ENCODE results near the gene PRKAR1B. TPM values are rescaled to one million over a fixed set of nuclear protein-coding genes. Genes with fewer than 3 reads are reported as not detected.

Gene PRKAR1B
- total and polyA plus RNA-seq, 10 of the 15 experiments (the other 5 are each of a cell fraction or from before 2014, with no cell fraction given), result 1.4 to 45.6 (median 19.3) TPM

DNA sequence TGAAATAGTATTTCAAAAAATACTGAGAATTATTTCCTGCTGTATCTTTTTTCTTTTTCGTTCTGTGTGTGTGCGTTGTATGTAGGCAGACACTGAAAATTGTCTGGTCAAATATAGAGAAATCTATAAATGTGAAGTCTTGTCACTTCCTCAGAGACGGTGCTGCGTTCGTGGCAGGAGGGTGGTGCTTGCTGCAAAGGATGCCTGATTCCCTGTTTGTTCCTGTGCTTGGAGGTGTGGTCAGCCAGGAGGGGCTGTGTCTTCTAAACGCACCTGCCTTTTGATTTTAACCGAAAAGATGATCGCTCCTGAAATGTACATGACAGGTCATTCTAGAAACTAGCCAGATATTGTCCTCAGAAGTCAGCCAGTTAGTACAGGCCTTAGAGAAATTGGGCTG, 32.5 kb upstream of the PRKAR1B start:
- H3K79me2 ChIP-seq (ENCODE audit: control insufficient read depth, insufficient read depth, low read length), result no peaks in the 10 kb centered on the region
- ChIA-PET POLR2A (interaction anchor here (0.6 kb wide), 1 partner anchor 245 kb away, joined by 3 read pairs; no protein-coding TSS in a partner anchor), RAD21 (ENCODE audit: unreplicated experiment) (no interaction called here), CTCF (no interaction called here), SMC1A (ENCODE audit: uncharacterized antibody, unreplicated experiment) (no interaction called here)
- TF ChIP-seq ASH2L (IDR thresholded peaks at IDR 0.05; ENCODE audit: borderline replicate concordance, low read depth) (no peak), CEBPB (IDR thresholded peaks at IDR 0.05; ENCODE audit: borderline replicate concordance in 1 of 2, low read depth in 2 of 2, low read length in 2 of 2) (no peak), ZNF207 (IDR thresholded peaks at IDR 0.05; ENCODE audit: borderline replicate concordance) (no peak), IRF4 (IDR thresholded peaks at IDR 0.05; ENCODE audit: low read depth, low read length) (no peak), MEF2B (IDR thresholded peaks at IDR 0.05; ENCODE audit: partially characterized antibody, poor library complexity, severe bottlenecking) (no peak), ZNF217 (IDR thresholded peaks at IDR 0.05) (no peak), NR2C1 (IDR thresholded peaks at IDR 0.05) (no peak), FOXK2 (IDR thresholded peaks at IDR 0.05) (no peak), CBX5 (IDR thresholded peaks at IDR 0.05; ENCODE audit: low read depth) (no peak), HDAC6 (IDR thresholded peaks at IDR 0.05; ENCODE audit: unreplicated experiment) (no peak), NRF1 (conservative IDR thresholded peaks at IDR 0.05; ENCODE audit: low read depth, low read length) (no peak), POU2F2 (IDR thresholded peaks at IDR 0.05; ENCODE audit: borderline replicate concordance, low read depth, low read length) (no peak), ZNF622 (IDR thresholded peaks at IDR 0.05) (no peak), PAX5 (IDR thresholded peaks at IDR 0.05; ENCODE audit: borderline replicate concordance, low read depth, low read length) (no peak), HDAC2 (IDR thresholded peaks at IDR 0.05) (no peak)
- TF ChIP-seq, protein P1, sequence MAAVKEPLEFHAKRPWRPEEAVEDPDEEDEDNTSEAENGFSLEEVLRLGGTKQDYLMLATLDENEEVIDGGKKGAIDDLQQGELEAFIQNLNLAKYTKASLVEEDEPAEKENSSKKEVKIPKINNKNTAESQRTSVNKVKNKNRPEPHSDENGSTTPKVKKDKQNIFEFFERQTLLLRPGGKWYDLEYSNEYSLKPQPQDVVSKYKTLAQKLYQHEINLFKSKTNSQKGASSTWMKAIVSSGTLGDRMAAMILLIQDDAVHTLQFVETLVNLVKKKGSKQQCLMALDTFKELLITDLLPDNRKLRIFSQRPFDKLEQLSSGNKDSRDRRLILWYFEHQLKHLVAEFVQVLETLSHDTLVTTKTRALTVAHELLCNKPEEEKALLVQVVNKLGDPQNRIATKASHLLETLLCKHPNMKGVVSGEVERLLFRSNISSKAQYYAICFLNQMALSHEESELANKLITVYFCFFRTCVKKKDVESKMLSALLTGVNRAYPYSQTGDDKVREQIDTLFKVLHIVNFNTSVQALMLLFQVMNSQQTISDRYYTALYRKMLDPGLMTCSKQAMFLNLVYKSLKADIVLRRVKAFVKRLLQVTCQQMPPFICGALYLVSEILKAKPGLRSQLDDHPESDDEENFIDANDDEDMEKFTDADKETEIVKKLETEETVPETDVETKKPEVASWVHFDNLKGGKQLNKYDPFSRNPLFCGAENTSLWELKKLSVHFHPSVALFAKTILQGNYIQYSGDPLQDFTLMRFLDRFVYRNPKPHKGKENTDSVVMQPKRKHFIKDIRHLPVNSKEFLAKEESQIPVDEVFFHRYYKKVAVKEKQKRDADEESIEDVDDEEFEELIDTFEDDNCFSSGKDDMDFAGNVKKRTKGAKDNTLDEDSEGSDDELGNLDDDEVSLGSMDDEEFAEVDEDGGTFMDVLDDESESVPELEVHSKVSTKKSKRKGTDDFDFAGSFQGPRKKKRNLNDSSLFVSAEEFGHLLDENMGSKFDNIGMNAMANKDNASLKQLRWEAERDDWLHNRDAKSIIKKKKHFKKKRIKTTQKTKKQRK (IDR thresholded peaks at IDR 0.05; ENCODE audit: low read depth, low read length), result no peak
- TF ChIP-seq, protein P2, sequence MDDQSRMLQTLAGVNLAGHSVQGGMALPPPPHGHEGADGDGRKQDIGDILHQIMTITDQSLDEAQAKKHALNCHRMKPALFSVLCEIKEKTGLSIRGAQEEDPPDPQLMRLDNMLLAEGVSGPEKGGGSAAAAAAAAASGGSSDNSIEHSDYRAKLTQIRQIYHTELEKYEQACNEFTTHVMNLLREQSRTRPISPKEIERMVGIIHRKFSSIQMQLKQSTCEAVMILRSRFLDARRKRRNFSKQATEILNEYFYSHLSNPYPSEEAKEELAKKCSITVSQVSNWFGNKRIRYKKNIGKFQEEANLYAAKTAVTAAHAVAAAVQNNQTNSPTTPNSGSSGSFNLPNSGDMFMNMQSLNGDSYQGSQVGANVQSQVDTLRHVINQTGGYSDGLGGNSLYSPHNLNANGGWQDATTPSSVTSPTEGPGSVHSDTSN (IDR thresholded peaks at IDR 0.05; ENCODE audit: insufficient replicate concordance, low read depth, low read length), result no peak
- TF ChIP-seq, protein P3, sequence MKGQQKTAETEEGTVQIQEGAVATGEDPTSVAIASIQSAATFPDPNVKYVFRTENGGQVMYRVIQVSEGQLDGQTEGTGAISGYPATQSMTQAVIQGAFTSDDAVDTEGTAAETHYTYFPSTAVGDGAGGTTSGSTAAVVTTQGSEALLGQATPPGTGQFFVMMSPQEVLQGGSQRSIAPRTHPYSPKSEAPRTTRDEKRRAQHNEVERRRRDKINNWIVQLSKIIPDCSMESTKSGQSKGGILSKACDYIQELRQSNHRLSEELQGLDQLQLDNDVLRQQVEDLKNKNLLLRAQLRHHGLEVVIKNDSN (IDR thresholded peaks at IDR 0.05; ENCODE audit: borderline replicate concordance, extremely low read length, insufficient read depth, low read depth, low read length), result no peak
- TF ChIP-seq, protein P4, sequence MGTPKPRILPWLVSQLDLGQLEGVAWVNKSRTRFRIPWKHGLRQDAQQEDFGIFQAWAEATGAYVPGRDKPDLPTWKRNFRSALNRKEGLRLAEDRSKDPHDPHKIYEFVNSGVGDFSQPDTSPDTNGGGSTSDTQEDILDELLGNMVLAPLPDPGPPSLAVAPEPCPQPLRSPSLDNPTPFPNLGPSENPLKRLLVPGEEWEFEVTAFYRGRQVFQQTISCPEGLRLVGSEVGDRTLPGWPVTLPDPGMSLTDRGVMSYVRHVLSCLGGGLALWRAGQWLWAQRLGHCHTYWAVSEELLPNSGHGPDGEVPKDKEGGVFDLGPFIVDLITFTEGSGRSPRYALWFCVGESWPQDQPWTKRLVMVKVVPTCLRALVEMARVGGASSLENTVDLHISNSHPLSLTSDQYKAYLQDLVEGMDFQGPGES (IDR thresholded peaks at IDR 0.05), result no peak
- H3K36me3 ChIP-seq (ENCODE audit: control insufficient read depth in 2 of 2, insufficient read depth in 2 of 2, low read length in 1 of 2), result peaks cover 5 to 33% of the 10 kb centered on the region in 2 experiments; a peak in 3 of 4 replicates
- intact Hi-C loops (cut with micrococcal nuclease; ENCODE audit: unreplicated experiment) (no loop called here), in situ Hi-C loops (cut with MboI) (no loop called here)
- H3K9ac ChIP-seq (ENCODE audit: control insufficient read depth, insufficient read depth, low read length), result no peak overlapping the region
- no peaks in the 10 kb centered on the region for H4K20me1 ChIP-seq (ENCODE audit: control insufficient read depth, insufficient read depth)
- no peak for DNase-seq (ENCODE audit: low read depth, low spot score)
- H3K4me1 ChIP-seq (ENCODE audit: control insufficient read depth, insufficient read depth, low read length), result no peaks in the 10 kb centered on the region
- no peaks in the 10 kb centered on the region for H3K9me3 ChIP-seq (replicated peaks; ENCODE audit: control insufficient read depth, insufficient read depth, low read length)
- FAIRE-seq, result no peak
- no peak overlapping the region for H3K27ac ChIP-seq (ENCODE audit: control insufficient read depth, insufficient read depth)
- no TSS peak for BruUV-seq (replicated peaks)
- H3K4me3 ChIP-seq, result no peak overlapping the region
- WGBS (ENCODE audit: insufficient coverage, insufficient replicate concordance, low lambda C conversion rate, missing lambda C conversion rate), result 91% methylated on average over 8 of the region's 8 CpGs
- H2AFZ ChIP-seq (ENCODE audit: control insufficient read depth, low read depth, low read length), result no peak overlapping the region
- H3K27me3 ChIP-seq (replicated peaks in 1 of 2; ENCODE audit: control insufficient read depth in 2 of 2, insufficient read depth in 2 of 2, low read length in 1 of 2), result no peaks in the 10 kb centered on the region
- no peak for ATAC-seq
- no peak overlapping the region for H3K4me2 ChIP-seq (ENCODE audit: control insufficient read depth, insufficient read depth)

Measured in GM12878 (cell line).